Psoas muscle (tissue), 8 donors: ENCODE data around the gene ROBO2. TPM values are rescaled to one million over a fixed set of nuclear protein-coding genes. Genes with fewer than 3 reads are reported as not detected.

Source experiments
- ATAC-seq, 4 donors: fragments of 200-7000 bp; cut with Tn5 transposase; one replicate each; pipeline ENCODE4 v1.9.1; 2020; ENCODE audit warnings: moderate library complexity in 3 of 4, mild to moderate bottlenecking in 2 of 4
- DNase-seq, 2 donors: peaks; one replicate each; pipeline ENCODE4 v3.0.0-alpha.2; 2020
- H3K27ac ChIP-seq: fragments of 200-600 bp; one replicate; pipeline ENCODE4 v1.8.0; 2022
- H3K27me3 ChIP-seq, 3 donors: fragments of 200-600 bp in 1 of 3; one replicate each; pipeline versions ENCODE4 v1.6.1 to v1.8.0; 2013 to 2022; ENCODE audit warnings: low read length in 2 of 3, mild to moderate bottlenecking in 2 of 3, moderate library complexity in 1 of 3; ENCODE audit not compliant: insufficient read depth in 3 of 3
- H3K36me3 ChIP-seq, 2 donors: fragments of 200-600 bp in 1 of 2; one replicate each; pipeline versions ENCODE4 v1.6.1 to v1.8.0; 2013 to 2022; ENCODE audit warnings: low read depth in 1 of 2, mild to moderate bottlenecking in 1 of 2, moderate library complexity in 1 of 2; ENCODE audit not compliant: insufficient read depth in 1 of 2
- H3K4me1 ChIP-seq: fragments of 200-600 bp; one replicate; pipeline ENCODE4 v1.8.0; 2022
- H3K4me3 ChIP-seq: fragments of 200-600 bp; one replicate; pipeline ENCODE4 v1.8.0; 2022; ENCODE audit warnings: mild to moderate bottlenecking
- H3K9me3 ChIP-seq: fragments of 200-600 bp; one replicate; pipeline ENCODE4 v1.8.0; 2022
- CTCF ChIP-seq: fragments of 200-600 bp; IDR thresholded peaks from one replicate; pipeline ENCODE4 v1.8.0; 2022; ENCODE audit warnings: antibody characterized with exemption
- WGBS, 3 donors: extraction: QIAGEN DNeasy Blood & Tissue Kit; methylation state at CpG; one replicate each; pipeline versions ENCODE4 v1.1.6 to v1.1.7; 2013; 5-methylcytosine and 5-hydroxymethylcytosine counted together
- intact Hi-C, 2 donors: fragments of 100-400 bp; cut with DNase I; formaldehyde crosslinking; loops; one replicate each; pipeline versions ENCODE4 v1.11.0 to v1.14.2; 2022
- polyA plus RNA-seq, 3 donors: library from polyadenylated mRNA; stranded (reverse); fragments of 200-250 nt; gene quantifications; one replicate each; pipeline ENCODE4 v1.2.3, GENCODE V29; 2013
- total RNA-seq, 4 donors: library from RNA; stranded (reverse); fragmentation: NEBNext Ultra II Directional in 2 of 4; extraction: Animal tissue kit (Norgen Biotek cat#: 25700) in 2 of 4; gene quantifications; one replicate each; pipeline versions ENCODE4 v1.2.1 to v1.2.4, GENCODE V29; 2021 to 2023
- donor health status: healthy with polysubstance abuse.
- donor health status: DM: no; HTN: no; CAD: no; lungs with moderate emphysema.
- donor health status: Bipolar disorder and iron deficiency.
- donor health status: healthy.
- donor health status: DM: yes; HTN: yes; CAD: no.
- donor health status: DM: no; HTN: no; CAD: no.
- donor health status: DM: no; HTN: no; CAD: no.
- donor health status: DM: yes; HTN: yes; CAD: no.

The ROBO2 gene
- total and polyA plus RNA-seq, 7 donors, result 0.03 to 0.39 (median 0.09) TPM; not detected in 1

GRCh38 chr3:77354958-77355357 lies 315.1 kb downstream of the ROBO2 start:
- no peaks in the 10 kb centered on the region for H3K36me3 ChIP-seq
- DNase-seq, result no peak
- H3K27me3 ChIP-seq, result no peaks in the 10 kb centered on the region
- peak in 1 of 4 donors; percentile 52 for ATAC-seq
- no peak for TF ChIP-seq CTCF
- H3K4me1 ChIP-seq, result no peaks in the 10 kb centered on the region
- no peak overlapping the region for H3K4me3 ChIP-seq
- H3K27ac ChIP-seq, result no peak overlapping the region
- H3K9me3 ChIP-seq, result no peaks in the 10 kb centered on the region
- intact Hi-C loops, result no loop called here

- Histone ChIP-seq H3K4me1 (no peaks in the 10 kb centered on the region), H3K36me3 (no peaks in the 10 kb centered on the region), H3K27ac (no peak overlapping the region), H3K27me3 (no peaks in the 10 kb centered on the region), H3K4me3 (no peak overlapping the region), H3K9me3 (no peaks in the 10 kb centered on the region)
- ATAC-seq (no peak), DNase-seq (no peak)
- TF ChIP-seq CTCF, result no peak
- intact Hi-C loops, result no loop called here
- 52 to 96% (median 92%) methylated on average over 1 of the region's 1 CpG for WGBS, 3 donors
Measured at GRCh38 chr3:77362936-77363335, 323.0 kb downstream of the ROBO2 start.

GRCh38 chr3:77365152-77365551 lies 325.3 kb downstream of the ROBO2 start:
- DNase-seq, result no peak
- Histone ChIP-seq H3K27ac (no peak overlapping the region), H3K27me3 (no peaks in the 10 kb centered on the region), H3K4me3 (no peak overlapping the region), H3K4me1 (no peaks in the 10 kb centered on the region), H3K9me3 (no peaks in the 10 kb centered on the region), H3K36me3 (no peaks in the 10 kb centered on the region)
- no peak for TF ChIP-seq CTCF
- WGBS, 3 donors, result 85 to 93% (median 89%) methylated on average over 1 of the region's 1 CpG
- ATAC-seq, result no peak
- intact Hi-C loops, result no loop called here

- 29% methylated on average over 5 of the region's 5 CpGs for WGBS, 3 donors
Measured at GRCh38 chr3:77370413-77370812, 330.5 kb downstream of the ROBO2 start.

More at GRCh38 chr3:77370413-77370812, 330.5 kb downstream of the ROBO2 start:
- Histone ChIP-seq H3K4me1 (no peaks in the 10 kb centered on the region), H3K27ac (no peak overlapping the region), H3K9me3 (no peaks in the 10 kb centered on the region), H3K36me3 (no peaks in the 10 kb centered on the region), H3K27me3 (no peaks in the 10 kb centered on the region), H3K4me3 (no peak overlapping the region)
- intact Hi-C loops, result no loop called here
- no peak for TF ChIP-seq CTCF
- ATAC-seq (no peak), DNase-seq (peak in 1 of 2 donors; percentile 43)
